Parathyroid adenoma (tissue), 2 donors: ENCODE data around the gene VSIG2.

Experiments used
- H2AFZ ChIP-seq: fragments of 300-600 bp; sonication (generic); one replicate; pipeline ENCODE4 v1.7.0; 2017; ENCODE audit warnings: antibody characterized with exemption, mild to moderate bottlenecking
- H3K27ac ChIP-seq: fragments of 300-600 bp; sonication (generic); one replicate; pipeline ENCODE4 v1.7.0; 2017
- H3K27me3 ChIP-seq: fragments of 300-600 bp; sonication (generic); one replicate; pipeline ENCODE4 v1.7.0; 2017; ENCODE audit warnings: low read length; ENCODE audit not compliant: control insufficient read depth, insufficient read depth
- H3K36me3 ChIP-seq: fragments of 300-600 bp; sonication (generic); one replicate; pipeline ENCODE4 v1.7.0; 2017; ENCODE audit warnings: low read length; ENCODE audit not compliant: control insufficient read depth, insufficient read depth
- H3K4me1 ChIP-seq: fragments of 300-600 bp; sonication (generic); one replicate; pipeline ENCODE4 v1.7.0; 2017; ENCODE audit warnings: control low read depth
- H3K4me2 ChIP-seq: fragments of 300-600 bp; sonication (generic); one replicate; pipeline ENCODE4 v1.7.0; 2017; ENCODE audit warnings: low read length
- H3K4me3 ChIP-seq: fragments of 300-600 bp; sonication (generic); one replicate; pipeline ENCODE4 v1.7.0; 2017; ENCODE audit warnings: low read depth, low read length
- H3K79me2 ChIP-seq: fragments of 300-600 bp; sonication (generic); one replicate; pipeline ENCODE4 v1.7.0; 2017; ENCODE audit warnings: control low read depth
- H3K9ac ChIP-seq: fragments of 300-600 bp; sonication (generic); one replicate; pipeline ENCODE4 v1.7.0; 2017; ENCODE audit warnings: mild to moderate bottlenecking
- H3K9me3 ChIP-seq: fragments of 300-600 bp; sonication (generic); one replicate; pipeline ENCODE4 v1.7.0; 2017; ENCODE audit warnings: low read length; ENCODE audit not compliant: control insufficient read depth
- CTCF ChIP-seq: fragments of 300-600 bp; sonication (generic); IDR thresholded peaks from one replicate; pipeline ENCODE4 v1.7.0; 2017; ENCODE audit warnings: antibody characterized with exemption, mild to moderate bottlenecking
- donor health status: primary hyperparathyroidism.

VSIG2 gene

GRCh38 chr11:124757320-124757719 is 5.3 kb upstream of the VSIG2 start:
- no peaks in the 10 kb centered on the region for H3K79me2 ChIP-seq
- H3K9ac ChIP-seq, result no peak overlapping the region
- TF ChIP-seq CTCF, result no peak
- no peaks in the 10 kb centered on the region for H3K27me3 ChIP-seq
- H2AFZ ChIP-seq, result no peak overlapping the region
- no peaks in the 10 kb centered on the region for H3K9me3 ChIP-seq
- no peak overlapping the region for H3K27ac ChIP-seq
- H3K4me2 ChIP-seq, result no peak overlapping the region
- H3K36me3 ChIP-seq, result no peaks in the 10 kb centered on the region
- no peaks in the 10 kb centered on the region for H3K4me1 ChIP-seq
- no peak overlapping the region for H3K4me3 ChIP-seq

- H2AFZ ChIP-seq, result no peak overlapping the region
- no peaks in the 10 kb centered on the region for H3K79me2 ChIP-seq
- H3K27me3 ChIP-seq, result no peaks in the 10 kb centered on the region
- no peaks in the 10 kb centered on the region for H3K36me3 ChIP-seq
- no peak overlapping the region for H3K4me2 ChIP-seq
- no peaks in the 10 kb centered on the region for H3K4me1 ChIP-seq
- no peak overlapping the region for H3K27ac ChIP-seq
- H3K4me3 ChIP-seq, result no peak overlapping the region
- H3K9ac ChIP-seq, result no peak overlapping the region
- H3K9me3 ChIP-seq, result no peaks in the 10 kb centered on the region
- no peak for TF ChIP-seq CTCF
Observed at GRCh38 chr11:124756753-124757227, 4.7 kb upstream of the VSIG2 start.

- no peak overlapping the region for H3K4me2 ChIP-seq
- no peaks in the 10 kb centered on the region for H3K4me1 ChIP-seq
- no peak overlapping the region for H3K27ac ChIP-seq
- no peak overlapping the region for H3K9ac ChIP-seq
- H3K4me3 ChIP-seq, result no peak overlapping the region
- no peaks in the 10 kb centered on the region for H3K36me3 ChIP-seq
- no peak for TF ChIP-seq CTCF
- no peaks in the 10 kb centered on the region for H3K9me3 ChIP-seq
- H3K27me3 ChIP-seq, result no peaks in the 10 kb centered on the region
- H2AFZ ChIP-seq, result no peak overlapping the region
- no peaks in the 10 kb centered on the region for H3K79me2 ChIP-seq
Observed at GRCh38 chr11:124756033-124756752, 4.1 kb upstream of the VSIG2 start.

DNA sequence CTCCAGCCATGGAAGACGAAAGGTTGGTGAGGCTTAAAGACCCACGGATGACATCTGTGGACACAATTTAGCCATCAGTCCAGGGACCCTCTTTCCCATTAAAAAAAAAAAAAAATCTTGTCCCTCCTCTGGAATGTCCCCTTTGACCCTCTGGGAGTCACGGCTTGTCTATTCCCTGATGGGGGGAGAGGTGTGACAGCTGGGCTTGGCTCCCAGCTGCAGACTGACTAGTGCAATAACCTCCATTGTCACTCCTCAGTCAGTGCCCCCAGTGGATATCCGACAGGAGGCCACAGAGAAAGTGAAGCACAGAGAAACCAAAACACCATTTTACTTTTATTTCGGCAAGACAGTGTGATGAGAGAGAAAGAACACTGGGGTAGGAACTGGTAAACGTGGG is 2.7 kb upstream of the VSIG2 start:
- H3K36me3 ChIP-seq, result no peaks in the 10 kb centered on the region
- no peaks in the 10 kb centered on the region for H3K27me3 ChIP-seq
- H3K4me2 ChIP-seq, result no peak overlapping the region
- H3K9ac ChIP-seq, result no peak overlapping the region
- no peak for TF ChIP-seq CTCF
- no peak overlapping the region for H3K4me3 ChIP-seq
- H3K4me1 ChIP-seq, result no peaks in the 10 kb centered on the region
- H3K27ac ChIP-seq, result no peak overlapping the region
- H3K9me3 ChIP-seq, result no peaks in the 10 kb centered on the region
- H2AFZ ChIP-seq, result no peak overlapping the region
- H3K79me2 ChIP-seq, result no peaks in the 10 kb centered on the region

DNA sequence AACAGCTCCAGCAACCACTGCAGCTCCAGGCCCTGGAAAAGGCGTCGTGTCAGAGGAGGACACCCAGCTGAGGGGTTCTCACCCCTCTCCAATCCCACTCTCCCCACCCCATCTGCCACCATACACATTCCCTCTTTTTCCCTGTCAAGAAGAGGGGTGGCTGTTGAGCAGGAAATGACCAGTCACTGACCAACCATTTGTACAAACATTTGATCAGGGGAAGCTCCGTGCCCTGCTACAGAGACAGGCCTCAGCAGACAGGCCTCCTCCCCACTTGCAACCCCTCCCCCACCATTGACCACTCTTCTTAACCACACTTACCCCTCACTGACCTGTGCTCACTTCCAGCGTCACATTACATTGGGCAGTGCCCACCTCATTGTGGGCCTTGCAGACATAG is 2.3 kb upstream of the VSIG2 start:
- Histone ChIP-seq H3K9ac (no peak overlapping the region), H3K27me3 (no peaks in the 10 kb centered on the region), H3K79me2 (no peaks in the 10 kb centered on the region), H3K4me3 (no peak overlapping the region), H3K27ac (no peak overlapping the region), H3K4me2 (no peak overlapping the region), H3K36me3 (no peaks in the 10 kb centered on the region), H2AFZ (no peak overlapping the region), H3K9me3 (no peaks in the 10 kb centered on the region), H3K4me1 (no peaks in the 10 kb centered on the region)
- TF ChIP-seq CTCF, result no peak
